Measurements from ENCODE around the gene SPIB. TPM values are rescaled to one million over a fixed set of nuclear protein-coding genes. Genes with fewer than 3 reads are reported as not detected.
"Not testable (repeated sequence)": the region's sequence is repeated elsewhere in the genome, so short reads cannot be mapped to it uniquely, and the experiment has no call there.

SPIB gene
- polyA plus RNA-seq, 1 donor (not counting 4 experiments of a cell fraction or from before 2014, with no cell fraction given): not detected

DNA sequence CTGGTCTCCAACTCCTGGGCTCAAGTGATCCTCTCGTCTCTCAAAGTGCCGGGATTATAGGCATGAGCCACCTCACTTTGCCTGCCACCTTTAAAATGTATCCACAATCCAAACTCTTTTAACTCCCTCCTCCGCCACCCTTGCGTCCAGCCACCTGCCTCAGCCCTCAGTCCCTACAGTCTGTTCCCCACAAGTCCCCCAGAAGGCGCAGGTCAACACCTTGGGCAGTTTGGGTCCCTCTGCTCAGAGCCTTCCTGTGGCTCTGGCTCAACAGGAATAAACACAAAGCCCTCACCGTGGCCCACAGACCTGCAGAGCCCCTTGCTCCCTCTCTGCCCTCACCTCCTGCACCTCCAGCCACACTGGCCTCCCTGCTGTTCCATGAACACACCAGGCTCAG lies 50.1 kb downstream of the SPIB start:
- Histone ChIP-seq H3K36me3 (ENCODE audit: control insufficient read depth in 2 of 2, extremely low read depth in 1 of 2, insufficient read depth in 2 of 2, low read length in 2 of 2) (no peaks in the 10 kb centered on the region), H4K20me1 (ENCODE audit: control insufficient read depth, extremely low read depth, insufficient read depth, low read length) (no peaks in the 10 kb centered on the region), H3K9me1 (ENCODE audit: control insufficient read depth, extremely low read depth, insufficient read depth, low read length) (no peaks in the 10 kb centered on the region), H3K4me1 (ENCODE audit: control insufficient read depth, extremely low read depth, insufficient read depth, low read length) (no peaks in the 10 kb centered on the region), H3K9ac (ENCODE audit: control insufficient read depth, extremely low read depth, insufficient read depth, low read length) (no peak overlapping the region), H3K9me3 (ENCODE audit: control insufficient read depth, low read depth, low read length) (no peaks in the 10 kb centered on the region), H3K79me2 (ENCODE audit: control insufficient read depth, insufficient read depth, low read length) (no peaks in the 10 kb centered on the region), H3K27me3 (ENCODE audit: control insufficient read depth, extremely low read depth, insufficient read depth, low read length) (peaks cover 11% of the 10 kb centered on the region), H3K4me2 (ENCODE audit: control insufficient read depth, extremely low read depth, insufficient read depth, low read depth, low read length) (no peak overlapping the region), H3K4me3 (ENCODE audit: control insufficient read depth in 2 of 3, extremely low read depth in 1 of 3, insufficient read depth in 2 of 3, low read depth in 1 of 3, low read length in 3 of 3) (no peak overlapping the region), H3K27ac (ENCODE audit: control insufficient read depth, insufficient read depth, low read length) (no peak overlapping the region), H2AFZ (ENCODE audit: control insufficient read depth, low read length) (no peak overlapping the region)
- TF ChIP-seq, protein P1, sequence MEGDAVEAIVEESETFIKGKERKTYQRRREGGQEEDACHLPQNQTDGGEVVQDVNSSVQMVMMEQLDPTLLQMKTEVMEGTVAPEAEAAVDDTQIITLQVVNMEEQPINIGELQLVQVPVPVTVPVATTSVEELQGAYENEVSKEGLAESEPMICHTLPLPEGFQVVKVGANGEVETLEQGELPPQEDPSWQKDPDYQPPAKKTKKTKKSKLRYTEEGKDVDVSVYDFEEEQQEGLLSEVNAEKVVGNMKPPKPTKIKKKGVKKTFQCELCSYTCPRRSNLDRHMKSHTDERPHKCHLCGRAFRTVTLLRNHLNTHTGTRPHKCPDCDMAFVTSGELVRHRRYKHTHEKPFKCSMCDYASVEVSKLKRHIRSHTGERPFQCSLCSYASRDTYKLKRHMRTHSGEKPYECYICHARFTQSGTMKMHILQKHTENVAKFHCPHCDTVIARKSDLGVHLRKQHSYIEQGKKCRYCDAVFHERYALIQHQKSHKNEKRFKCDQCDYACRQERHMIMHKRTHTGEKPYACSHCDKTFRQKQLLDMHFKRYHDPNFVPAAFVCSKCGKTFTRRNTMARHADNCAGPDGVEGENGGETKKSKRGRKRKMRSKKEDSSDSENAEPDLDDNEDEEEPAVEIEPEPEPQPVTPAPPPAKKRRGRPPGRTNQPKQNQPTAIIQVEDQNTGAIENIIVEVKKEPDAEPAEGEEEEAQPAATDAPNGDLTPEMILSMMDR (optimal IDR thresholded peaks at IDR 0.05 in 1 of 3, IDR thresholded peaks at IDR 0.05 in 1 of 3, conservative IDR thresholded peaks at IDR 0.05 in 1 of 3; ENCODE audit: extremely low read depth in 1 of 3, insufficient read depth in 2 of 3, low read length in 3 of 3): no peak
- no peak for TF ChIP-seq EZH2 (IDR thresholded peaks at IDR 0.05; ENCODE audit: low read length)
- FAIRE-seq (no peak), DNase-seq (ENCODE audit: low read depth, low spot score) (no peak)
- dilution Hi-C loops (cut with MboI; ENCODE audit: extremely low pct_ligation_motif_present, low sequenced_read_pairs): no loop called here

DNA sequence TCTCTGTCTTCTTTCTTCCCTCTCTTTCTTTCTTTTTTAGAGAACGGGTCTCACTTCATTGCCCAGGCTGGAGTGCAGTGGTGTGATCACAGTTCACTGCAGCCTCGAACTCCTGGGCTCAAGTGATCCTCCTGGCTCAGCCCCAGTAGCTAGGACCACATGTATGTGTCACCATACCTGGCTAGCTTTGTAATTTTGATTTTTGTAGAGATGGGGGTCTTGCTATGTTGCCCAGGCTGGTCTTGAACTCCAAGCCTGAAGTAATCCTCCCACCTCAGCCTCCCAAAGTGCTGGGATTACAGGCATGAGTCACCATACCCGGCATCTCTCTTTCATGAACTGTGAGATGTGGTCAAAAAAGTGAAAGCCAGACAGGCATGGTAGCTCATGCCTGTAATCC lies 54.6 kb downstream of the SPIB start:
- not testable (repeated sequence) for H3K36me3 ChIP-seq (ENCODE audit: control insufficient read depth in 2 of 2, extremely low read depth in 1 of 2, insufficient read depth in 2 of 2, low read length in 2 of 2); H3K4me2 ChIP-seq (ENCODE audit: control insufficient read depth, extremely low read depth, insufficient read depth, low read depth, low read length); FAIRE-seq

DNA sequence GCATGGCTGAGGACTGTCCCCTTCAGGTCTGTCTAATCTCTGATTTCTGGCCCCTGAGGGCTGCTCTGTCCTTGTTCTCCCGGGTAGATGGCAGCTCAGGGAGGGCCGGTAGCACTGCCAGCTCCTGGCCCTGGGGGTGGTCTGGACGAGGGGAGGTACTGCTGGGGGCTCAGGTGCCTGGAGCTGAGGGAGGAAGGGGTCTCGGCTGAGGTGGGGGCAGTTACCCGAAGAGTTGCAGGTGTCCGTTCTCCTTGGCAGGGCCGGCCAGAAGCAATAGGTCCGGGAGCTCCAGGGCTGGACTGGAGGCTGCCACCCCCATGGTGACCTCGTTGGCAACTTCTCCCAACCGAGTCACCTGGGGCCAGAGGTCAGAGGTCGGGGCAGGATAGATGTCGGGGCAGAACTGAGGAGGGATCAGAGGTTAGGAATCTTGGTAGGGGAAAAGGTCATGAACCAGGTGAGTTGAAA lies 56.4 kb downstream of the SPIB start:
- dilution Hi-C loops (cut with MboI; ENCODE audit: extremely low pct_ligation_motif_present, low sequenced_read_pairs): no loop called here
- H3K27me3 ChIP-seq (ENCODE audit: control insufficient read depth, extremely low read depth, insufficient read depth, low read length): no peaks in the 10 kb centered on the region
- no peak overlapping the region for H3K4me3 ChIP-seq (ENCODE audit: control insufficient read depth in 2 of 3, extremely low read depth in 1 of 3, insufficient read depth in 2 of 3, low read depth in 1 of 3, low read length in 3 of 3)
- no peak for DNase-seq (ENCODE audit: low read depth, low spot score)
- peaks cover 7 to 8% of the 10 kb centered on the region in 2 experiments for H3K36me3 ChIP-seq (ENCODE audit: control insufficient read depth in 2 of 2, extremely low read depth in 1 of 2, insufficient read depth in 2 of 2, low read length in 2 of 2)
- peaks cover 6% of the 10 kb centered on the region for H4K20me1 ChIP-seq (ENCODE audit: control insufficient read depth, extremely low read depth, insufficient read depth, low read length)
- H2AFZ ChIP-seq (ENCODE audit: control insufficient read depth, low read length): no peak overlapping the region
- peaks cover 2% of the 10 kb centered on the region for H3K9me1 ChIP-seq (ENCODE audit: control insufficient read depth, extremely low read depth, insufficient read depth, low read length)
- H3K79me2 ChIP-seq (ENCODE audit: control insufficient read depth, insufficient read depth, low read length): peaks cover 19% of the 10 kb centered on the region
- no peaks in the 10 kb centered on the region for H3K9me3 ChIP-seq (ENCODE audit: control insufficient read depth, low read depth, low read length)
- TF ChIP-seq, protein P1 (optimal IDR thresholded peaks at IDR 0.05 in 1 of 3, IDR thresholded peaks at IDR 0.05 in 1 of 3, conservative IDR thresholded peaks at IDR 0.05 in 1 of 3; ENCODE audit: extremely low read depth in 1 of 3, insufficient read depth in 2 of 3, low read length in 3 of 3): no peak
- no peak for TF ChIP-seq EZH2 (IDR thresholded peaks at IDR 0.05; ENCODE audit: low read length)
- H3K9ac ChIP-seq (ENCODE audit: control insufficient read depth, extremely low read depth, insufficient read depth, low read length): no peak overlapping the region
- no peak overlapping the region for H3K27ac ChIP-seq (ENCODE audit: control insufficient read depth, insufficient read depth, low read length)
- no peak overlapping the region for H3K4me2 ChIP-seq (ENCODE audit: control insufficient read depth, extremely low read depth, insufficient read depth, low read depth, low read length)
- no peak for FAIRE-seq
- H3K4me1 ChIP-seq (ENCODE audit: control insufficient read depth, extremely low read depth, insufficient read depth, low read length): peaks cover 6% of the 10 kb centered on the region

More for the DNA sequence above, 54.6 kb downstream of the SPIB start:
- H4K20me1 ChIP-seq (ENCODE audit: control insufficient read depth, extremely low read depth, insufficient read depth, low read length); H3K9me3 ChIP-seq (ENCODE audit: control insufficient read depth, low read depth, low read length); dilution Hi-C loops (cut with MboI; ENCODE audit: extremely low pct_ligation_motif_present, low sequenced_read_pairs); H3K4me1 ChIP-seq (ENCODE audit: control insufficient read depth, extremely low read depth, insufficient read depth, low read length); DNase-seq (ENCODE audit: low read depth, low spot score); H3K27me3 ChIP-seq (ENCODE audit: control insufficient read depth, extremely low read depth, insufficient read depth, low read length); H2AFZ ChIP-seq (ENCODE audit: control insufficient read depth, low read length); H3K27ac ChIP-seq (ENCODE audit: control insufficient read depth, insufficient read depth, low read length); H3K9ac ChIP-seq (ENCODE audit: control insufficient read depth, extremely low read depth, insufficient read depth, low read length); H3K9me1 ChIP-seq (ENCODE audit: control insufficient read depth, extremely low read depth, insufficient read depth, low read length); H3K4me3 ChIP-seq (ENCODE audit: control insufficient read depth in 2 of 3, extremely low read depth in 1 of 3, insufficient read depth in 2 of 3, low read depth in 1 of 3, low read length in 3 of 3): not testable (repeated sequence)
- peaks cover 14% of the 10 kb centered on the region for H3K79me2 ChIP-seq (ENCODE audit: control insufficient read depth, insufficient read depth, low read length)
